ENCODE measurements around the gene TAX1BP1. TPM values are rescaled to one million over a fixed set of nuclear protein-coding genes. Genes with fewer than 3 reads are reported as not detected.

The TAX1BP1 gene
- total and polyA plus RNA-seq, 2 donors (not counting 3 experiments of a cell fraction or from before 2014, with no cell fraction given): 77.7 to 93.2 TPM

DNA sequence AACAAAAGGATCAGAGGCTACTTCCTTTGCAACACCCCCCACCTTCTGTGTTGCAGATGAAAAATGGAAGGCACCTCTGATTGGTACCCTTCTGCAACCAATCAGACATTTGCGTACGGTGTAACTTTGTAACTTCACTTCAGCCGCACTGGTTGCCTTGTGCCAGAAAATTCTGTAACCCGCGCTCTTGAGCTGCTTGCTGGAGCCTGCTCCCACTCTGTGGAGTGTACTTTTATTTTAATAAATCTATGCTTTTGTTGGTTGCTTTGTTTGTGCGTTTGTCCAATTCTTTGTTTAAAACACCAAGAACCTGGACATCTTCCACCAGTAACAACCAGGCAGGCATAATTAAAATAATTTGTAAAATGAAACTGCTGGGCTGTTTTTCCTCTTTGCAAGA lies 31.5 kb upstream of the TAX1BP1 start:
- FAIRE-seq: no peak

More for the DNA sequence above, 31.5 kb upstream of the TAX1BP1 start:
- BruUV-seq (replicated peaks): no TSS peak
- Histone ChIP-seq H3K79me2 (ENCODE audit: control insufficient read depth, insufficient read depth, low read length) (no peaks in the 10 kb centered on the region), H3K4me1 (ENCODE audit: control insufficient read depth, extremely low read depth, insufficient read depth, low read length) (no peaks in the 10 kb centered on the region), H3K4me3 (replicated peaks in 1 of 3; ENCODE audit: insufficient read depth in 1 of 3, low read depth in 1 of 3, low read length in 3 of 3) (no peak overlapping the region), H3K9me3 (replicated peaks; ENCODE audit: control insufficient read depth, insufficient read depth, low read length) (no peaks in the 10 kb centered on the region), H3K36me3 (ENCODE audit: control insufficient read depth in 2 of 2, extremely low read depth in 1 of 2, insufficient read depth in 2 of 2, low read length in 2 of 2) (no peaks in the 10 kb centered on the region), H3K27me3 (ENCODE audit: control insufficient read depth in 2 of 2, insufficient read depth in 2 of 2, low read length in 2 of 2) (no peaks in the 10 kb centered on the region), H3K4me2 (ENCODE audit: insufficient read depth, low read length) (no peak overlapping the region), H4K20me1 (replicated peaks; ENCODE audit: control insufficient read depth, extremely low read depth, insufficient read depth, low read length) (no peaks in the 10 kb centered on the region), H3K9me1 (replicated peaks; ENCODE audit: control insufficient read depth, extremely low read depth, insufficient read depth, low read length) (no peaks in the 10 kb centered on the region), H3K9ac (replicated peaks; ENCODE audit: extremely low read depth, insufficient read depth, low read length) (no peak overlapping the region), H2AFZ (ENCODE audit: low read depth, low read length) (no peak overlapping the region), H3K27ac (ENCODE audit: insufficient read depth, low read depth, low read length) (no peak overlapping the region)
- DNase-seq (ENCODE audit: low read depth, low spot score): no peak
- dilution Hi-C loops (cut with MboI; ENCODE audit: extremely low pct_ligation_motif_present, low sequenced_read_pairs) (no loop called here), intact Hi-C loops (cut with micrococcal nuclease) (no loop called here)
- no peak for TF ChIP-seq MYC (IDR thresholded peaks at IDR 0.05; ENCODE audit: low read depth, low read length)
- no peak for TF ChIP-seq POLR2A (IDR thresholded peaks at IDR 0.05; ENCODE audit: low read depth, low read length)
- TF ChIP-seq, protein P1, sequence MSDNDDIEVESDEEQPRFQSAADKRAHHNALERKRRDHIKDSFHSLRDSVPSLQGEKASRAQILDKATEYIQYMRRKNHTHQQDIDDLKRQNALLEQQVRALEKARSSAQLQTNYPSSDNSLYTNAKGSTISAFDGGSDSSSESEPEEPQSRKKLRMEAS (IDR thresholded peaks at IDR 0.05; ENCODE audit: insufficient read depth, insufficient read length): no peak
- no peak for TF ChIP-seq FOS (IDR thresholded peaks at IDR 0.05; ENCODE audit: borderline replicate concordance, insufficient read depth, low read length)
- TF ChIP-seq GATA2 (IDR thresholded peaks at IDR 0.05; ENCODE audit: insufficient read depth, insufficient read length, low read depth, low read length): no peak
- TF ChIP-seq EZH2 (IDR thresholded peaks at IDR 0.05; ENCODE audit: borderline replicate concordance, low read depth, low read length, severe bottlenecking): no peak
- no peak for TF ChIP-seq POLR2AphosphoS5 (IDR thresholded peaks at IDR 0.05; ENCODE audit: insufficient read depth, low read depth, low read length)
- TF ChIP-seq JUN (IDR thresholded peaks at IDR 0.05; ENCODE audit: borderline replicate concordance, insufficient read depth, insufficient read length, low read depth): no peak
- no peak for TF ChIP-seq CTCF (IDR thresholded peaks at IDR 0.05; ENCODE audit: extremely low read depth in 1 of 2, insufficient read depth in 1 of 2, low read depth in 1 of 2, low read length in 2 of 2)
- ChIA-PET POLR2A (no interaction called here), CTCF (interaction anchor here (1.9 kb wide), 1 partner anchor 103 kb away, joined by 5 read pairs; no protein-coding TSS in a partner anchor)

Data from endothelial cell of umbilical vein (primary cell).